Mesenchymal stem cell (in vitro differentiated cells and primary cell): ENCODE results near the gene BAHCC1. TPM values are rescaled to one million over a fixed set of nuclear protein-coding genes. Genes with fewer than 3 reads are reported as not detected.
A peak's percentile ranks its signal among the peaks of the same experiment; 100 is the strongest.

Experiments used
- DNase-seq: peaks from one replicate; pipeline ENCODE4 v3.0.0-alpha.2; 2013
- H2AFZ ChIP-seq: one replicate; pipeline ENCODE4 v1.6.1; 2013; ENCODE audit warnings: low read depth, mild to moderate bottlenecking, control low read depth, inconsistent platforms, low read length, moderate library complexity
- H2AK5ac ChIP-seq: 2 replicates; pipeline ENCODE4 v1.6.1; 2013; ENCODE audit warnings: low read length, moderate library complexity, mild to moderate bottlenecking, inconsistent platforms; ENCODE audit not compliant: severe bottlenecking
- H2BK120ac ChIP-seq: one replicate; pipeline ENCODE4 v1.6.1; 2013; ENCODE audit warnings: low read depth, mild to moderate bottlenecking, inconsistent platforms, low read length, moderate library complexity
- H2BK12ac ChIP-seq, 2 experiments: one replicate each; pipeline ENCODE4 v1.6.1; 2013; ENCODE audit warnings: inconsistent platforms in 2 of 2, low read length in 2 of 2, mild to moderate bottlenecking in 2 of 2, moderate library complexity in 2 of 2, control low read depth in 1 of 2
- H2BK15ac ChIP-seq: one replicate; pipeline ENCODE4 v1.6.1; 2013; ENCODE audit warnings: mild to moderate bottlenecking, low read depth, inconsistent platforms; ENCODE audit not compliant: poor library complexity, severe bottlenecking
- H2BK5ac ChIP-seq: 2 replicates; pipeline ENCODE4 v1.6.1; 2013; ENCODE audit warnings: low read depth, mild to moderate bottlenecking, low read length, control low read depth, inconsistent platforms; ENCODE audit not compliant: poor library complexity, severe bottlenecking
- H3K14ac ChIP-seq, 2 experiments: one replicate each; pipeline ENCODE4 v1.6.1; 2013; ENCODE audit warnings: inconsistent platforms in 2 of 2, low read length in 2 of 2, control low read depth in 1 of 2, mild to moderate bottlenecking in 1 of 2, moderate library complexity in 1 of 2
- H3K18ac ChIP-seq, 2 experiments: one replicate each; pipeline ENCODE4 v1.6.1; 2013; ENCODE audit warnings: inconsistent platforms in 2 of 2, low read length in 2 of 2, control low read depth in 1 of 2, low read depth in 1 of 2, mild to moderate bottlenecking in 1 of 2
- H3K23ac ChIP-seq, 2 experiments: one replicate each; pipeline ENCODE4 v1.6.1; 2013; ENCODE audit warnings: inconsistent platforms in 2 of 2, low read length in 2 of 2, mild to moderate bottlenecking in 2 of 2, moderate library complexity in 2 of 2, control low read depth in 1 of 2
- H3K27ac ChIP-seq: 2 replicates; pipeline ENCODE4 v1.5.1; 2013; ENCODE audit warnings: mild to moderate bottlenecking, moderate library complexity, low read length, control low read depth, inconsistent platforms; ENCODE audit not compliant: poor library complexity, severe bottlenecking
- H3K27me3 ChIP-seq, 2 experiments: 2 replicates each; pipeline versions ENCODE4 v1.6.1 to v1.7.0; 2013; ENCODE audit warnings: low read length in 2 of 2, mild to moderate bottlenecking in 2 of 2, moderate library complexity in 2 of 2, control low read depth in 1 of 2, inconsistent platforms in 1 of 2; ENCODE audit not compliant: control insufficient read depth in 1 of 2, insufficient read depth in 1 of 2
- H3K36me3 ChIP-seq, 2 experiments: 2 replicates each; pipeline versions ENCODE4 v1.6.1 to v1.7.0; 2013; ENCODE audit warnings: low read length in 2 of 2, control low read depth in 1 of 2, inconsistent platforms in 1 of 2, low read depth in 1 of 2, mild to moderate bottlenecking in 1 of 2; ENCODE audit not compliant: insufficient read depth in 2 of 2, control insufficient read depth in 1 of 2
- H3K4ac ChIP-seq, 2 experiments: one replicate each; pipeline ENCODE4 v1.6.1; 2013; ENCODE audit warnings: inconsistent platforms in 2 of 2, low read length in 2 of 2, mild to moderate bottlenecking in 2 of 2, moderate library complexity in 2 of 2, control low read depth in 1 of 2, low read depth in 1 of 2
- H3K4me1 ChIP-seq: 2 replicates; pipeline ENCODE4 v1.6.1; 2013; ENCODE audit warnings: low read depth, low read length, control low read depth; ENCODE audit not compliant: control insufficient read depth, insufficient read depth
- H3K4me2 ChIP-seq: 2 replicates; pipeline ENCODE4 v1.6.1; 2013; ENCODE audit warnings: low read length, mild to moderate bottlenecking, inconsistent platforms; ENCODE audit not compliant: poor library complexity, severe bottlenecking
- H3K4me3 ChIP-seq, 2 experiments: 2 replicates each; pipeline versions ENCODE4 v1.5.1 to v1.7.0; 2013; ENCODE audit warnings: low read length in 2 of 2, mild to moderate bottlenecking in 2 of 2, control low read depth in 1 of 2, low read depth in 1 of 2; ENCODE audit not compliant: insufficient read depth in 1 of 2
- H3K79me1 ChIP-seq: replicated peaks from 2 replicates; pipeline ENCODE4 v1.6.1; 2013; ENCODE audit warnings: mild to moderate bottlenecking, control low read depth, low read length, inconsistent platforms; ENCODE audit not compliant: poor library complexity, severe bottlenecking
- H3K9ac ChIP-seq: 2 replicates; pipeline ENCODE4 v1.7.0; 2013; ENCODE audit warnings: mild to moderate bottlenecking, low read length, moderate library complexity
- H3K9me3 ChIP-seq: 2 replicates; pipeline ENCODE4 v1.7.0; 2013; ENCODE audit warnings: mild to moderate bottlenecking, low read length; ENCODE audit not compliant: control insufficient read depth
- H4K8ac ChIP-seq: one replicate; pipeline ENCODE4 v1.6.1; 2013; ENCODE audit warnings: inconsistent platforms, mild to moderate bottlenecking, low read length, moderate library complexity
- H4K91ac ChIP-seq: one replicate; pipeline ENCODE4 v1.6.1; 2013; ENCODE audit warnings: mild to moderate bottlenecking, low read length, inconsistent platforms
- WGBS: methylation state at CpG from one replicate; pipeline ENCODE4 v1.1.7; 2013; ENCODE audit warnings: mixed read lengths; 5-methylcytosine and 5-hydroxymethylcytosine counted together
- small RNA-seq: library from polyadenylated mRNA; stranded (forward); fragments of <200 nt; extraction: miRNeasy Mini kit (QIAGEN cat#:217004); gene quantifications from one replicate; pipeline ENCODE3, GENCODE V24; 2013; ENCODE audit warnings: low read depth

The BAHCC1 gene

DNA sequence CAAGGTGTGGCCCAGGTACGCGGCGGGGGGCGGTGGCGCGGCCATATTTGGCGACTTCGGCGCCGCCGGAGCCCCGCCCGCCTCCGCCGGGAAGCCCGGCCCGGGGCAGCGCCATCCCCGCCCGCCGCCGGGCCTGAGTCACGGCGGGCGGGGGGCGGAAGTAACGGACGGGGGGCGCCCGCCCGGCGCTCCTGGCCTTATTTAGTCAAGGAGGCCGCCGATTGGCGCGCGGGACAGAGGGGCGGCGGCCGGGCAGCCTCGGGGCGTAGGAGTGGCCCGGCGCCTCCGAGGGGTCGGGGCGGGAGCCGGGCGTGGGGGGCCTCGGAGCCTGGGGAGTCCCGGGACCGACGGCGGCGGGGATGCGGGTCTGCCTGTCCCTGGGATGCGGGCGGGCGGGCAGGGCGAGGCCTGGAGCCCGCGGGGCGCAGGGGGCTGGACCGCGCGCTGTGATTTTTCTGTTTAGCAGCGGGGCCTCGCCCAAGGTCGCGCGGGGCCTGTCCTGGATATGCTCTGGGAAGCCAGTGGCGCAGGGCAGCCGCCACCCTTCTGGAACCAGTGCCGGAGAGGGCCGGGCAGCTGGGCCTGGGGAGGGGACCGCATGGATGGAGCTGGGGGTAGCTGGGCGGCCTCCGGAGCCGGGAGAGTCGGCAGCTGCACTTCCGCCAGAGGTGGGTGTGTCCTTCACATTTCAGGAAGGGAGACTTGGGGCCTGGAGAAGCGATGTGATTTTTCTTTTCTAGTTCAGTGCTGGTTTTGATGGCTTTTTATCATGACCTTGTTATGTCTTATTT is 119.7 kb downstream of the BAHCC1 start:
- H3K18ac ChIP-seq, result peak overlapping the region; percentile 81 to 98
- WGBS, result 1% methylated on average over 74 of the region's 82 CpGs
- peak; percentile 82 for DNase-seq
- H2BK15ac ChIP-seq, result peak overlapping the region; percentile 84
- H3K4me1 ChIP-seq, result peaks cover 47% of the 10 kb centered on the region
- H3K36me3 ChIP-seq, result peaks cover 22 to 44% of the 10 kb centered on the region in 2 experiments
- peak overlapping the region; percentile 81 to 92 for H3K14ac ChIP-seq
- peaks cover 4% of the 10 kb centered on the region for H3K79me1 ChIP-seq
- peak overlapping the region; percentile 99 for H3K4ac ChIP-seq
- no peaks in the 10 kb centered on the region for H3K27me3 ChIP-seq
- H3K23ac ChIP-seq, result peak overlapping the region in 1 of 2 experiments; percentile 37
- H3K9ac ChIP-seq, result peak overlapping the region; percentile 94
- peak overlapping the region; percentile 82 for H2AK5ac ChIP-seq
- peak overlapping the region; percentile 20 for H2AFZ ChIP-seq
- H3K27ac ChIP-seq, result peak overlapping the region; percentile 98
- H4K91ac ChIP-seq, result peak overlapping the region; percentile 99
- H4K8ac ChIP-seq, result peak overlapping the region; percentile 91
- peak overlapping the region; percentile 94 for H3K4me2 ChIP-seq
- peak overlapping the region; percentile 100 for H2BK120ac ChIP-seq
- H3K9me3 ChIP-seq, result no peaks in the 10 kb centered on the region
- H2BK5ac ChIP-seq, result peak overlapping the region; percentile 100
- peak overlapping the region; percentile 83 to 92 for H3K4me3 ChIP-seq
- peak overlapping the region; percentile 7 to 80 for H2BK12ac ChIP-seq

DNA sequence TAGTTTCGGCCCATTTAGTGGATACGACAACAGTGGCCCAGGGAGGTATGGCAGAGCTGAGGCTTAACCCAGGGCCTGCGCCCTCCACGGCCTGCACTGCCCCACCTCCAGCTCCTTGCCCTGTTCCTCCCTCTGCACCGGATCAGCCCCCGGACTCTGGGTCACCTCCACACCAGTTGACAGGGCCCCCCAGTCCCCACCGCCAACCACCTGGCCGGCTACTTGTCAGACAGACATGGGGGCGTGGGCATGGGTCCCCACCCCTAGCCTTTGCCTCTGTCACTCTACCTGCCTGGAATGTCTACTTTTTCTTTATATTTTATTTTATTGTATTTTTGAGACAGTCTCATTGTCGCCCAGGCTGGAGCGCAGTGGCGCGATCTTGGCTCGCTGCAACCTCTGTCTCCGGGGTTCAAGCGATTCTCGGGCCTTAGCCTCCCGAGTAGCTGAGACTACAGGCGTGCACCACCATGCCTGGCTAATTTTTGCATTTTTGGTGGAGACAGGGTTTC is 120.3 kb downstream of the BAHCC1 start:
- Histone ChIP-seq H2AFZ (peak overlapping the region; percentile 20), H2BK5ac (peak overlapping the region; percentile 99), H2AK5ac (peak overlapping the region; percentile 81), H3K9me3 (no peaks in the 10 kb centered on the region), H3K9ac (peak overlapping the region; percentile 94), H3K27me3 (no peaks in the 10 kb centered on the region), H2BK120ac (peak overlapping the region; percentile 94), H4K91ac (peak overlapping the region; percentile 93), H3K4me3 (peak overlapping the region; percentile 83 to 92), H3K23ac (peak overlapping the region in 1 of 2 experiments; percentile 68), H2BK12ac (peak overlapping the region; percentile 7 to 80), H3K14ac (peak overlapping the region in 1 of 2 experiments; percentile 98), H4K8ac (peak overlapping the region; percentile 33), H3K18ac (peak overlapping the region; percentile 46 to 86), H2BK15ac (peak overlapping the region; percentile 15), H3K36me3 (peaks cover 16 to 38% of the 10 kb centered on the region in 2 experiments), H3K79me1 (peaks cover 4% of the 10 kb centered on the region), H3K4me1 (peaks cover 50% of the 10 kb centered on the region), H3K4ac (peak overlapping the region; percentile 42 to 99), H3K27ac (peak overlapping the region; percentile 98), H3K4me2 (peak overlapping the region; percentile 94)
- WGBS, result 56% methylated on average over 18 of the region's 19 CpGs
- DNase-seq, result no peak

Small RNA genes within 50 kb of the gene (small RNA-seq; reads per million reads assigned to genes)
- not detected for gene MIR3186
- gene MIR4740, result not detected
